Panc1 (cell line): ENCODE results near the gene FBXW8. TPM values are rescaled to one million over a fixed set of nuclear protein-coding genes. Genes with fewer than 3 reads are reported as not detected.

Experiments used
- ATAC-seq: fragments of 200-7000 bp; cut with Tn5 transposase; 2 replicates; pipeline ENCODE4 v1.9.1; 2020; ENCODE audit warnings: mild to moderate bottlenecking, moderate library complexity
- BruUV-seq: library from RNA; stranded (reverse); fragments of 400-500 nt; replicated peaks from 2 replicates; lab custom pipeline; 2021; lab: Mats Ljungman, UMichigan
- CTCF ChIA-PET: fragments of 300-600 bp; sonication (Branson Sonifier 250); formaldehyde crosslinking; loops from one replicate; lab custom pipeline; 2022; ENCODE audit warnings: antibody characterized with exemption; lab: Charles Lee
- POLR2A ChIA-PET: fragments of 300-600 bp; sonication (Branson Sonifier 250); formaldehyde crosslinking; loops from one replicate; lab custom pipeline; 2022; ENCODE audit warnings: antibody characterized with exemption; lab: Charles Lee
- DNase-seq: peaks from one replicate; pipeline ENCODE4 v3.0.0-alpha.2; 2010; ENCODE audit warnings: low read depth, low spot score
- H3K27ac ChIP-seq: 2 replicates; pipeline ENCODE4 v1.5.1; 2011; ENCODE audit warnings: mild to moderate bottlenecking, low read length, inconsistent platforms
- H3K27me3 ChIP-seq: fragments of 200-500 bp; sonication (Bioruptor generic); 2 replicates; pipeline ENCODE4 v1.6.0; 2014; ENCODE audit warnings: low read length, inconsistent platforms; ENCODE audit not compliant: control insufficient read depth, insufficient read depth
- H3K36me3 ChIP-seq: fragments of 200-500 bp; sonication (Bioruptor generic); 2 replicates; pipeline ENCODE4 v1.5.1; 2014; ENCODE audit warnings: inconsistent platforms, mild to moderate bottlenecking, low read length, moderate library complexity; ENCODE audit not compliant: control insufficient read depth, insufficient read depth
- H3K4me1 ChIP-seq: 2 replicates; pipeline ENCODE4 v1.5.1; 2011; ENCODE audit warnings: inconsistent platforms, mild to moderate bottlenecking, low read length, moderate library complexity; ENCODE audit not compliant: control insufficient read depth, insufficient read depth
- H3K4me3 ChIP-seq, 2 experiments: 2 replicates each; pipeline ENCODE4 v1.5.1; 2011 to 2012; ENCODE audit warnings: low read depth in 2 of 2, low read length in 2 of 2, mild to moderate bottlenecking in 2 of 2, inconsistent platforms in 1 of 2, moderate library complexity in 1 of 2
- H3K9me3 ChIP-seq: fragments of 200-500 bp; sonication (Bioruptor generic); 2 replicates; pipeline ENCODE4 v1.5.1; 2014; ENCODE audit warnings: low read depth, mild to moderate bottlenecking, inconsistent platforms, low read length, moderate library complexity; ENCODE audit not compliant: control insufficient read depth, insufficient read depth
- CTCF ChIP-seq: fragments of 450-650 bp; IDR thresholded peaks from 2 replicates; pipeline ENCODE4 v1.5.1; 2017; ENCODE audit warnings: mild to moderate bottlenecking
- POLR2AphosphoS5 ChIP-seq: IDR thresholded peaks from 2 replicates; pipeline ENCODE4 v1.6.1; 2012; ENCODE audit warnings: mild to moderate bottlenecking, low read depth, low read length, moderate library complexity
- SIN3A ChIP-seq: IDR thresholded peaks from 2 replicates; pipeline ENCODE4 v1.6.1; 2012; ENCODE audit warnings: low read depth, mild to moderate bottlenecking, low read length, moderate library complexity, borderline replicate concordance; ENCODE audit not compliant: insufficient read depth
- TCF7L2 ChIP-seq: IDR thresholded peaks from 2 replicates; pipeline ENCODE4 v1.6.1; 2011; ENCODE audit warnings: mild to moderate bottlenecking, low read depth, low read length, inconsistent platforms
- in situ Hi-C: cut with HindIII; loops from 2 replicates; pipeline ENCODE4 v1.10.0; 2016; ENCODE audit warnings: low sequenced_read_pairs, low pct_unique_long_range_greater_than_20kb
- intact Hi-C: fragments of 100-400 bp; cut with micrococcal nuclease; formaldehyde crosslinking; loops from one replicate; pipeline ENCODE4 v1.10.0; 2022; ENCODE audit not compliant: unreplicated experiment
- total RNA-seq: library from RNA; stranded (reverse); gene quantifications from one replicate; pipeline ENCODE4 v1.2.1, GENCODE V29; 2021; ENCODE audit not compliant: unreplicated experiment
- TF ChIP-seq, protein P1 (sequence below), 2 experiments: IDR thresholded peaks; 2 replicates each; pipeline ENCODE4 v1.6.1; 2011 to 2012; ENCODE audit warnings: low read depth in 2 of 2, control low read depth in 1 of 2, low read length in 1 of 2, mild to moderate bottlenecking in 1 of 2, moderate library complexity in 1 of 2; ENCODE audit not compliant: insufficient read depth in 1 of 2

The FBXW8 gene
- total RNA-seq, 1 experiment from 2014 or later: 18.0 TPM

DNA sequence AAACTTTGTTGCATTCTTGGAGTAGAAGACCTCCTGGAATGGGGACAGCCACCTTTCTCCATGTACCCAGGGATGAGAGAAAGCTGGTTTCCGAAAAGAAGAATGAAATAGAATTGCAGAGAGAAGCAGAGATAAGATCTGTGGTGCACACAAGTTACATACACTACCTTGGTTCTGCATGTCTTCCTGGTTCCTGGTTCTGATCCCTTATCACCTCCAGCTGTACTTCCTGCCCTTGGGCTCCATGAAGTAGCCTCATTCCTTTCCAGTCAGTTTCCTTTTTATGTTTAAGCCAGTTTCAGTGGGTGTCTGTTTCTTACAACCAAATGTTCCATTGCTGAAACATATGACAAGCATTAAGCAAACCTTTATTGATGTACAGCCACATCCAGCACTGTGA is 69.3 kb downstream of the FBXW8 start:
- CTCF ChIA-PET: no interaction called here
- ATAC-seq (no peak), DNase-seq (no peak)
- Histone ChIP-seq H3K9me3 (no peaks in the 10 kb centered on the region), H3K4me3 (no peak overlapping the region), H3K27ac (no peak overlapping the region), H3K36me3 (no peaks in the 10 kb centered on the region), H3K27me3 (no peaks in the 10 kb centered on the region), H3K4me1 (no peaks in the 10 kb centered on the region)
- no TSS peak for BruUV-seq
- POLR2A ChIA-PET: no interaction called here
- in situ Hi-C loops: no loop called here
- intact Hi-C loops: no loop called here
- TF ChIP-seq SIN3A (no peak), POLR2AphosphoS5 (no peak), CTCF (no peak), TCF7L2 (no peak)
- TF ChIP-seq, protein P1, sequence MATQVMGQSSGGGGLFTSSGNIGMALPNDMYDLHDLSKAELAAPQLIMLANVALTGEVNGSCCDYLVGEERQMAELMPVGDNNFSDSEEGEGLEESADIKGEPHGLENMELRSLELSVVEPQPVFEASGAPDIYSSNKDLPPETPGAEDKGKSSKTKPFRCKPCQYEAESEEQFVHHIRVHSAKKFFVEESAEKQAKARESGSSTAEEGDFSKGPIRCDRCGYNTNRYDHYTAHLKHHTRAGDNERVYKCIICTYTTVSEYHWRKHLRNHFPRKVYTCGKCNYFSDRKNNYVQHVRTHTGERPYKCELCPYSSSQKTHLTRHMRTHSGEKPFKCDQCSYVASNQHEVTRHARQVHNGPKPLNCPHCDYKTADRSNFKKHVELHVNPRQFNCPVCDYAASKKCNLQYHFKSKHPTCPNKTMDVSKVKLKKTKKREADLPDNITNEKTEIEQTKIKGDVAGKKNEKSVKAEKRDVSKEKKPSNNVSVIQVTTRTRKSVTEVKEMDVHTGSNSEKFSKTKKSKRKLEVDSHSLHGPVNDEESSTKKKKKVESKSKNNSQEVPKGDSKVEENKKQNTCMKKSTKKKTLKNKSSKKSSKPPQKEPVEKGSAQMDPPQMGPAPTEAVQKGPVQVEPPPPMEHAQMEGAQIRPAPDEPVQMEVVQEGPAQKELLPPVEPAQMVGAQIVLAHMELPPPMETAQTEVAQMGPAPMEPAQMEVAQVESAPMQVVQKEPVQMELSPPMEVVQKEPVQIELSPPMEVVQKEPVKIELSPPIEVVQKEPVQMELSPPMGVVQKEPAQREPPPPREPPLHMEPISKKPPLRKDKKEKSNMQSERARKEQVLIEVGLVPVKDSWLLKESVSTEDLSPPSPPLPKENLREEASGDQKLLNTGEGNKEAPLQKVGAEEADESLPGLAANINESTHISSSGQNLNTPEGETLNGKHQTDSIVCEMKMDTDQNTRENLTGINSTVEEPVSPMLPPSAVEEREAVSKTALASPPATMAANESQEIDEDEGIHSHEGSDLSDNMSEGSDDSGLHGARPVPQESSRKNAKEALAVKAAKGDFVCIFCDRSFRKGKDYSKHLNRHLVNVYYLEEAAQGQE (IDR thresholded peaks at IDR 0.05; ENCODE audit: insufficient read depth in 1 of 2, low read depth in 2 of 2, low read length in 1 of 2): no peak

GRCh38 chr12:116982791-116983411 is 72.2 kb downstream of the FBXW8 start:
- ATAC-seq: no peak
- DNase-seq: no peak
- in situ Hi-C loops (no loop called here), intact Hi-C loops (no loop called here)
- CTCF ChIA-PET: no interaction called here
- no peak for TF ChIP-seq CTCF
- TF ChIP-seq POLR2AphosphoS5: no peak
- no peak for TF ChIP-seq SIN3A
- TF ChIP-seq, protein P1 (IDR thresholded peaks at IDR 0.05; ENCODE audit: insufficient read depth in 1 of 2, low read depth in 2 of 2, low read length in 1 of 2): no peak
- no peak for TF ChIP-seq TCF7L2
- Histone ChIP-seq H3K27ac (no peak overlapping the region), H3K27me3 (no peaks in the 10 kb centered on the region), H3K4me1 (no peaks in the 10 kb centered on the region), H3K4me3 (no peak overlapping the region), H3K9me3 (no peaks in the 10 kb centered on the region), H3K36me3 (no peaks in the 10 kb centered on the region)
- BruUV-seq: no TSS peak
- POLR2A ChIA-PET: no interaction called here
